Activated CD4-positive, CD25-positive, alpha-beta regulatory T cell treated with anti-CD3 and anti-CD28 coated beads, Interleukin-2, amount 50 U/mL, for 16 hours (primary cell): Measurements from ENCODE around the gene BNIP3.
A peak's percentile ranks its signal among the peaks of the same experiment; 100 is the strongest.

Experiments used
- DNase-seq: peaks from one replicate; pipeline ENCODE4 v3.0.0-alpha.2; 2020; ENCODE audit warnings: low read depth, low spot score

BNIP3 gene, protein sequence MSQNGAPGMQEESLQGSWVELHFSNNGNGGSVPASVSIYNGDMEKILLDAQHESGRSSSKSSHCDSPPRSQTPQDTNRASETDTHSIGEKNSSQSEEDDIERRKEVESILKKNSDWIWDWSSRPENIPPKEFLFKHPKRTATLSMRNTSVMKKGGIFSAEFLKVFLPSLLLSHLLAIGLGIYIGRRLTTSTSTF

GRCh38 chr10:131981429-131982184 is at the start of gene BNIP3:
BNIP3 (minus strand) TSS chr10:131981923; CDS start chr10:131981806, 117 bp downstream.
- DNase-seq: peak; percentile 87

GRCh38 chr10:132030898-132031463 is 49.3 kb upstream of the BNIP3 start:
- DNase-seq: no peak

GRCh38 chr10:132028706-132029105 is 47.0 kb upstream of the BNIP3 start:
- DNase-seq: no peak

GRCh38 chr10:132027423-132027983 is 45.8 kb upstream of the BNIP3 start:
- no peak for DNase-seq

DNA sequence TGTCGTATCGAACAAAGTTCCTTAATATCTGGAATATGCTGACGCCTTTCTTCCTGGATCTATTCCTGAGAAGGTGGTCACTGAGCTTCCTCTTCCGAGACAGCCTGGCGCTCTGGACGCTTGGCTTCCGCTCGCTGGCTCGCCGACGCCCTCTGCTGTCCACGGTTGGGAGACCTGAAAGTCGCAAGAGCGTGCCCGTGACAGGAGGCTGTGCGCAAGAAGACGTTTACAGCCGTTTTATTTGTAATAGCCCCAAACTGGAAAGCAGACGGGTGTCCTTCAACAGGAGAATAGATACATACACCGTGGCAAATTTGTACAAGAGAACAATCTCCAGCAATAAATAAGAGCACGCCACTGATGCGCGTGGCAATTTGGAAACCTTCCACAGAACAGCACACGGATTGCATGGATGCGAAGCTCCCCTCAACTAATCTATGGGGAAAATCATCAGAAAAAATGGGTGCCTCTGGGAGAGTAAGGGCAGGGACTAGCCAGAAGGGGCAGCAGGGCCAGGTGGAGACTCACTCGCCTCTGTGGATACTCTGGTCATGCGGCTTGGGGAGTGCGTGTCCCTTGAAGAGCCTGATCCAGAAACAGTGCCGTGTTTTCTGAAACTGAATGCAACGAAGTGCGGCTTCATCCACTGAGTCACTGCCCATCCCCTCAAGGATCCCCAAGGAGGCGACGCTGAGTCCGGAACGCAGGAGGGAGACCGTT is 41.5 kb upstream of the BNIP3 start:
- peak; percentile 44 for DNase-seq

DNA sequence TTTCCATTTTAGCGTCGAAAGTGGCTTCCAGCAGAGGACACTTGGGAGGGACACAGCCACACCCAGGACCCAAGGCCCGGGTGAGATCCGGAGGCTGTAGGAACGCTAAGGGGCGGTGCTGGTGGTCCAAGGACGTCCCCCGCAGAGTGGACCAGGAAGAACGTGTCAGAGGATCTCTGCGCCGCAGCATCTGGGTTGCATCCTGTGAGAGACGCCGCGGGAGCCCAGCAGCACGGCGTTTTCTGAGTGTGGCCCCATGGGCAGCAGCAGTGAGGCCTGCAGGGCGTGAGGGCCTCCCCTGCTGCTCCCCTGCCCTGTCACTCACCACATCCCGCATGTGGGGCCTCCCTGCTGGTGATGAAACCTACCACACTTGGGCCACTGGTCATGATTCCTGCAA is 40.5 kb upstream of the BNIP3 start:
- DNase-seq: no peak

- DNase-seq: no peak
These were observed 39.9 kb upstream of the BNIP3 start for GRCh38 chr10:132021504-132022143.

DNA sequence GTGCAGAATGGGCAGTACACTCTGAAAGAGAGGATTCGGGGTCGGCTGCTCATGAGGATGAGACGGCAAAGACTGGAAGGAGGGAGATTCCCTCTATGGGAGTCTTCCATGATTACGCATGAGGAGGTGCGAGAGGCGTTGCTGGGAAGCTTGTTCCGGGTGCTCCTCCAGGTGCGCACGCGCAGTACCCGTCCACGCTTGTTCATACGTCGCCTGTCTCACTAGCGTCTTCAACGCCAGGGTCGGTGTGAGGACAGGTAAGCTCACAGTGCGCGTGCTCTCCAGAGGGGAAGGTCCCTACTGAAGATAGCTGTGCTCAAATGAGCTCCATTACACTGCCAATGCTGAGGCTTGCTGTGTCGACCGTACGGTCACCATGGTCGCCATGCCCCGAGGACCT is 39.3 kb upstream of the BNIP3 start:
- no peak for DNase-seq

DNA sequence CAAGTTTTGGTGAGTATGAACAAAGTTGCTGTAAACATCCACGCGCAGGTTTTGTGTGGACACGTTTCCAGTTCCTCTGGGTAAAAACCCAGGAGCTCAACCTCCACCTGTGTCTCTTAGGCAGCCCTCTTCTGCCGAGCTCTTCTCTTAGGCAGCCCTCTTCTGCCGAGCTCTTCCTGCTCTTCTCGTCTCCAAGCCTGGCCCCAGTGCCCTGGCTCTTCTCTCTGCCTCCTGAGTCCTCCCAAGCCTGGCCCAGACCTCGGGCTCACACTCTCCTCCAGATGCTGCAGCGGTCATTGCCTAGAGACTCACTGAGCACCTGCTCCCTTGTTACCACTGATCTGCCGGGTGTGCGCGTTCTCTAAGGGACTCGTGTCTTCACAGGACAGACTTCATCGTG is 38.7 kb upstream of the BNIP3 start:
- no peak for DNase-seq

- DNase-seq: no peak
These were observed 37.6 kb upstream of the BNIP3 start for GRCh38 chr10:132019366-132019765.

GRCh38 chr10:132018446-132018845 is 36.7 kb upstream of the BNIP3 start:
- DNase-seq: no peak

DNA sequence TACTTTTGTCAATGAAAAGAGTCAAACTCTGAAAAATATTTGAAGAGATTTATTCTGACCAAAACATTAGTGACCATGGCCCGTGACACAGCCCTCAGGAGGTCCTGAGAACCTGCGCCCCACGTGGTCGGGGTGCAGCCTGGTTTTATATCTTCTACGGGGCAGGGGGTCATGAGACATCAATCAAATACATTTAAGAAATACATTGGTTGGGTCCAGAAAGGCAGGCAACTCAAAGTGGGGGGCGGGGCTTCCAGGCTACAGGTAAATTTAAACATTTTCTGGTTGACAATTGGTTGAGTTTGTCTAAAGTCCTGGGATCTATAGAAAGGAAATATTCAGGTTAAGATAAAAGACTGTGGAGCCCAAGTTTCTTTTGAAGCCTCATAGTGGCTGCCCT is 34.8 kb upstream of the BNIP3 start:
- no peak for DNase-seq

DNA sequence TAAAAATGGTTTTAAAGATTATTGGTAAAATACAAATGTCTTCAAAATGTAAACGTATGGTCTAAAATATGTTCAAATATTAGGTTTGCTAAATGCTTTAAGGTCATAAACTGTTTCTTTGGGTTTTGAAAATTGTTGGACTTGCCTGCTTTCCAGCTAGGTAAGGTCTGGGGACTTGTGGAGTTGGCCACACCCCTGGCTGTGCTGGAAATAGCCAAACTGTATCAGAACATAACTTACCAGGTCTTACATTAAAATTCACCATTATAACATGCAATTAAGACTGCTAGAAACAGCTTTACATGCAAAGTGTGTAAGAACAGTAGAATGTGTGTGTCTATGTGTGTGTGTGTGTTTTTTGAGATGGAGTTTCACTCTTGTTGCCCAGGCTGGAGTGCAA is 29.7 kb upstream of the BNIP3 start:
- no peak for DNase-seq

- DNase-seq: no peak
These were observed 29.3 kb upstream of the BNIP3 start for GRCh38 chr10:132011024-132011423.

GRCh38 chr10:132010483-132010882 is 28.8 kb upstream of the BNIP3 start:
- DNase-seq: no peak

DNA sequence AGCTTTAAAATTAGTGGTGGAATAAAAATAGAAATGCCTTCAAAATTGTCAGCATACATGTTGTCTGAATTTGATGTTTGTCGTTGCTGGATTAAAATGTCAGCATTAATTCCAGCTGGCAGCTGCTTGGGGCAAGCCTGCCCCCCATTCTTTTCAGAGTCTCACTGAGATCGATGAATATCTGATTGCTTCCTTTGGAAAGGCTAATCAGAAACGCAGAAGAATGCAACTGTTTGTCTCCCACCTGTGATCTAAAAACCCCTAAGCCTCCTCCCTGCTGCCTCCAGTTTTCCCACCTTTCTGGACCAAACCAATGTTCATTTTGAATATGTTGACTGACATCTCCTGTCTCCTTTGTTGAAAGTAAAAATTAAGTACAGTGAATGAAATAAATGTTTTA is 27.9 kb upstream of the BNIP3 start:
- DNase-seq: no peak

DNA sequence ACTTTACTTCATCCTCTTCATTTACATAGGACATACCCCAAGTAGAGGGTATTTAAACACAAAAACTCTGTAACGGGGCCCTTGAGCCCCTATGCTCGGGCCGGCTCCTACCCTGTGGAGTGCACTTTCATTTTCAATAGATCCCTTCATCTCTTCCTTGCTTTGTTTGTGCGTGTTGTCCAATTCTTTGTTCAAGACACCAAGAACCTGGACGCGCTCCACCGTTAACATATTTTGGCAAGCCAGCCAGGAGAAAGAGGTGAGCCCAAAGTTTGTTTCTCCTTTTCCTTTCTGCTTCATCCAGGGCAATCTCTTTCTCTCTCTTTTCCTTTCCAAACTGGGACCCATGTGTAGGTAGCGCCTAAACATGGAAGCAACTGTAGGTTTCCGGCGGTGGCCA is 26.0 kb upstream of the BNIP3 start:
- DNase-seq: no peak

GRCh38 chr10:132006966-132007365 is 25.2 kb upstream of the BNIP3 start:
- DNase-seq: no peak

GRCh38 chr10:132005147-132005546 is 23.4 kb upstream of the BNIP3 start:
- no peak for DNase-seq

DNA sequence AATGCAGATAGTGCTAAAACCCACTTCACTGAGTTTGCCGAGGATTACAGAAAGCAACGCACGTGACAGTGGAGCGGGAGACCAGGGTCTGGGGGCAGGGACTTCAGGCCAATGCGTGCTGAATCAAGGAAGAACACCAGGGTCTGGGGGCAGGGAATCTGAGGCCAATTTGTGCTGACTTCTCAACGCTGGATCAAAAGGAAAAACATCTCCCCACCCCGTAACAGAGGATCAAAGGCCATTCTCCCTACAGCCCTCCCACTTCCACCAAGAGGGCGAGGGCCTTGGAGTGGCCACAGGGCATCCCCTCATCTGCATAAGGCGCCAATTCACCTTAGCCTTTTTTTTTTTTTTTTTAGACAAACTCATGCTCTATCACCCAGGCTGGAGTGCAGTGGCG is 22.3 kb upstream of the BNIP3 start:
- no peak for DNase-seq

DNA sequence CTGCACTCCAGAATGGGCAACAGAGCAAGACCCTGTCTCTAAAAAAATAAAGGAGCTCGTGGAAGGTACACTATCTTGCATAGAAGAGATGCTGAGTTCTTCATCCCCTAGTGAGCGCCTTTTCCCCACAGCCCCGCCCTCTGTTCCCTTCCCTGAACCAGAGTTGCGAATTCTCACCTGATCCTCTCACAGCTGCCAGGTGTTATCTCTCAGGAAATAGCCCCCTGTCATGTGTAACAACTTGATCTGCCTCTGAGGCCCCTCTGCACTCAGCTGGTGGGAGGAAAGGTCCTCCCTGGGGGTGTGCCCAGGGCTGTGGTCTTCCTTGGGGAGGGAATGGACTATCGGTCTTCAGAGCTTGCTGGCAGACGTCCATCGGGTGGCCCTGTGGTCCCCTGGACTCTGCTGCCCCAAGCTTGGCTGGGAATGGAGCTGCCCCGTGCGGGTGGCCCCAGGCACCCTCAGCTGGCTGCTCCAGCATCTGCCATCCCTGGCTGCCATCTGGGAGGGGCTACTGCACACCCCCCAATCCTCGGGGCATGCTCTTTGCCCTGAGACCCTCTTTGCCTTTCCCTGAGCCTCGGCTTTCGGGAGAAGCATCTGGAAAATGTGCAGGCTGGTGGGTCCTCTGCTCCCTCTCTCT is 21.7 kb upstream of the BNIP3 start:
- no peak for DNase-seq
